ENCODE data around the gene ZNF831. TPM values are rescaled to one million over a fixed set of nuclear protein-coding genes. Genes with fewer than 3 reads are reported as not detected.

Gene ZNF831
- total RNA-seq, 1 donor from 2014 or later: not detected

GRCh38 chr20:59223750-59224149 is 60.1 kb downstream of the ZNF831 start:
- H3K36me3 Mint-ChIP-seq (ENCODE audit: unreplicated experiment): no peaks in the 10 kb centered on the region
- DNase-seq (ENCODE audit: extremely low spot score, unreplicated experiment): no peak
- no peak for TF ChIP-seq CTCF (IDR thresholded peaks at IDR 0.05)
- no peaks in the 10 kb centered on the region for H3K9me3 Mint-ChIP-seq (ENCODE audit: unreplicated experiment)
- peaks cover 4% of the 10 kb centered on the region for H3K4me1 Mint-ChIP-seq (ENCODE audit: unreplicated experiment)
- no peak overlapping the region for H3K27ac Mint-ChIP-seq (ENCODE audit: unreplicated experiment)
- H3K4me3 Mint-ChIP-seq (ENCODE audit: unreplicated experiment): no peak overlapping the region
- H3K27me3 Mint-ChIP-seq (ENCODE audit: unreplicated experiment): peaks cover 33% of the 10 kb centered on the region

DNA sequence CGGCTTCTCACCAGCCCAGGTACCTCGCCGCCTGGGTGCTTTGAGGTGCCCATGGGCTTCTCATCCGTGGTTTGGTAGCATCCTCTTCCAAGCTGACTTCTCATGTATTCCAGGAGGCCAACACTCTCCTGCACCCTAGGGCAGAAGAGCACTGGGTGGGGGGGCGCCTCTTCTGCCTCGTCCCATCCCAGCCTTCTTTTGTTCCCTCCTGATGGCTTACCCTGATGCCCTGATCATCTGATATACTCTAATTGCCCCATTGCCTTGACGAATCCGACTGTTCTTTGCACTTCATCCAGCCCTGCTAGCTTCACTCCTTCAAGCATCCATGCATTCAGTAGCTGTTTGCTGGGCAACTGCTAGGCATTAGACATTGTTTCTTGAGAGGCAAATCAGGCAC is 60.6 kb downstream of the ZNF831 start:
- no peaks in the 10 kb centered on the region for H3K9me3 Mint-ChIP-seq (ENCODE audit: unreplicated experiment)
- no peaks in the 10 kb centered on the region for H3K36me3 Mint-ChIP-seq (ENCODE audit: unreplicated experiment)
- H3K4me3 Mint-ChIP-seq (ENCODE audit: unreplicated experiment): no peak overlapping the region
- TF ChIP-seq CTCF (IDR thresholded peaks at IDR 0.05): no peak
- H3K27ac Mint-ChIP-seq (ENCODE audit: unreplicated experiment): no peak overlapping the region
- no peak for DNase-seq (ENCODE audit: extremely low spot score, unreplicated experiment)
- H3K4me1 Mint-ChIP-seq (ENCODE audit: unreplicated experiment): peaks cover 4% of the 10 kb centered on the region
- peaks cover 33% of the 10 kb centered on the region for H3K27me3 Mint-ChIP-seq (ENCODE audit: unreplicated experiment)

DNA sequence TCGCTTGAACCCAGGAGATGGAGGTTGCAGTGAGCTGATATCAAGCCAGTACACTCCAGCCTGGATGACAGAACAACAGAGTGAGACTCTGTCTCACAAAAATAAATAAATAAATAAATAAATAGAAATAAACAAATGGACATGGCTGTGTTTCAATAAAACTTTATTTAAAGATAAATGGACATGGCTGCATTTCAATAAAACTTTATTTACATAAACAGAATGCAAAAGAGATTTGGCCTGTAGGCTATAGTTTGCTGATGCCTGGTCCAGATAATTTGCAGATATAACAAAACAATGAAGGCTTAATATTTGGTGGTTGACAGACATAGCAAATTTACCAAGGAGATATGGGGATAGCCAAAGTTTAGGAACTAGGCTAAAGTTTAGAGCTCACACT is 66.8 kb downstream of the ZNF831 start:
- no peak for TF ChIP-seq CTCF (IDR thresholded peaks at IDR 0.05)
- Mint-ChIP-seq H3K4me1 (ENCODE audit: unreplicated experiment) (no peaks in the 10 kb centered on the region), H3K4me3 (ENCODE audit: unreplicated experiment) (no peak overlapping the region), H3K27me3 (ENCODE audit: unreplicated experiment) (peaks cover 36% of the 10 kb centered on the region), H3K27ac (ENCODE audit: unreplicated experiment) (no peak overlapping the region), H3K9me3 (ENCODE audit: unreplicated experiment) (no peaks in the 10 kb centered on the region), H3K36me3 (ENCODE audit: unreplicated experiment) (no peaks in the 10 kb centered on the region)
- DNase-seq (ENCODE audit: extremely low spot score, unreplicated experiment): no peak

DNA sequence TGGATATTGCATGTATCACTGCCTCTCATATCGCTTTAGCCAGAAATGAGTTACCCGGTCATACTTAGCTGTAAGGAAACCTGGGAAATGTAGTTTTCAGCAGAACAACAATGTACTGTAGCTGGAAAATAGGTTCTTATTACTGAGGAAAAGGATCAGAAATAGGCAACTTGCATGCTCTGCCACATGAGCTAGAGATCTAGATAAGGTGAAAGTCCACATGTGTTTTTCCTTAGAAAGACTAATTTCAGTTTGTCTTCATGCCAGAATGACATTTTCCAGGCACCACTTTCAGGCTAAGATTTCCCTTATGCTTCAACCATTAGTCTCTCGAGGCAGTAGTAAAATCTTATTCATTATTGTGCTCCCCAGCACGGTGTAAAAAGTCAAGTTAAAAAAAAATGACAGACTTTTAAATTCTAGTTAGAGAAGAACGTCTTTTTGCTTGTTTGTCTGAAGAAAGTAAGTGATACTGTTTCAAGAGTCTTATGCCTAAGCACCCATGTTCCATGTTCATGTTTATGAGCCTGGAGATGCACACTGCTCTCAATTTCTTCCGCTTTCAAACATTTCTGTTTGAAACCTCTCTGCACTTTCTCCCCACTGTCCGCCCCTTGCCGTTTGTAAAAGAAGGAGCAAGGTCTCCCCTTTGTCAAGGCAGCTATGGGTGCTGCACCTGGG is 67.6 kb downstream of the ZNF831 start:
- no peaks in the 10 kb centered on the region for H3K9me3 Mint-ChIP-seq (ENCODE audit: unreplicated experiment)
- peaks cover 31% of the 10 kb centered on the region for H3K27me3 Mint-ChIP-seq (ENCODE audit: unreplicated experiment)
- H3K36me3 Mint-ChIP-seq (ENCODE audit: unreplicated experiment): no peaks in the 10 kb centered on the region
- TF ChIP-seq CTCF (IDR thresholded peaks at IDR 0.05): no peak
- H3K4me3 Mint-ChIP-seq (ENCODE audit: unreplicated experiment): no peak overlapping the region
- DNase-seq (ENCODE audit: extremely low spot score, unreplicated experiment): no peak
- H3K27ac Mint-ChIP-seq (ENCODE audit: unreplicated experiment): no peak overlapping the region
- no peaks in the 10 kb centered on the region for H3K4me1 Mint-ChIP-seq (ENCODE audit: unreplicated experiment)

- H3K27me3 Mint-ChIP-seq (ENCODE audit: unreplicated experiment): peaks cover 24% of the 10 kb centered on the region
Measured at GRCh38 chr20:59232618-59233017, 69.0 kb downstream of the ZNF831 start.

More at GRCh38 chr20:59232618-59233017, 69.0 kb downstream of the ZNF831 start:
- Mint-ChIP-seq H3K4me3 (ENCODE audit: unreplicated experiment) (no peak overlapping the region), H3K27ac (ENCODE audit: unreplicated experiment) (no peak overlapping the region), H3K4me1 (ENCODE audit: unreplicated experiment) (no peaks in the 10 kb centered on the region), H3K9me3 (ENCODE audit: unreplicated experiment) (no peaks in the 10 kb centered on the region), H3K36me3 (ENCODE audit: unreplicated experiment) (no peaks in the 10 kb centered on the region)
- no peak for TF ChIP-seq CTCF (IDR thresholded peaks at IDR 0.05)
- no peak for DNase-seq (ENCODE audit: extremely low spot score, unreplicated experiment)

Data from osteocyte (in vitro differentiated cells).